Measurements from ENCODE around the gene AIDA.

DNA sequence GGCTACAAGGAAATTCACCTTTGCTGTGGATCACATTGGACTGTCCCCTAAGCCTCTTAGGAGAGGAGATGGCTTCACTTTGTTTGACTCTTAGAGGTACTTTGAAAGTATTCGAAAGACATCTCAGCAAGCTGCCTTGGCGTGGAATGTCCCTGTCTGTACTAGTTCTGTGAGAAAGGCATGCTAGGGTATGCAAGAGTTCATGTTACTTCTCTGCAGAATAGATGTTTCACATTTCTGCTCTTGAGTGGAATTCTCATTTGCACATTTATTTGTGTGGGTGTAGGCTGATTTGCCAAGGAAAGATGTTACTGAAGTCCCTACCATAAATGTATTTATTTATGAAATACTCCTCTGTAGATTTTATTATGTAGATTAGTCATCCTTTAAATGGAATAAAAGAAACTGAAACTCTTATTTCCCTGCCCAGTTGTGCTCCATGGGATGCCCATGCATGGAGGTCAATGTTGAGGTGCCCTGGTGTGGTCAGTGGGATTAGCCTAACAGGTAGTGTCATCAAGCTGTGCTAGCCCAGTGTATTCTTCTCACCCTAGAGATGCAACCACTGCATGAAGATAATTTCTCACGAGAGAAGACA lies 80.6 kb downstream of the AIDA start:
- TF ChIP-seq, protein P1, sequence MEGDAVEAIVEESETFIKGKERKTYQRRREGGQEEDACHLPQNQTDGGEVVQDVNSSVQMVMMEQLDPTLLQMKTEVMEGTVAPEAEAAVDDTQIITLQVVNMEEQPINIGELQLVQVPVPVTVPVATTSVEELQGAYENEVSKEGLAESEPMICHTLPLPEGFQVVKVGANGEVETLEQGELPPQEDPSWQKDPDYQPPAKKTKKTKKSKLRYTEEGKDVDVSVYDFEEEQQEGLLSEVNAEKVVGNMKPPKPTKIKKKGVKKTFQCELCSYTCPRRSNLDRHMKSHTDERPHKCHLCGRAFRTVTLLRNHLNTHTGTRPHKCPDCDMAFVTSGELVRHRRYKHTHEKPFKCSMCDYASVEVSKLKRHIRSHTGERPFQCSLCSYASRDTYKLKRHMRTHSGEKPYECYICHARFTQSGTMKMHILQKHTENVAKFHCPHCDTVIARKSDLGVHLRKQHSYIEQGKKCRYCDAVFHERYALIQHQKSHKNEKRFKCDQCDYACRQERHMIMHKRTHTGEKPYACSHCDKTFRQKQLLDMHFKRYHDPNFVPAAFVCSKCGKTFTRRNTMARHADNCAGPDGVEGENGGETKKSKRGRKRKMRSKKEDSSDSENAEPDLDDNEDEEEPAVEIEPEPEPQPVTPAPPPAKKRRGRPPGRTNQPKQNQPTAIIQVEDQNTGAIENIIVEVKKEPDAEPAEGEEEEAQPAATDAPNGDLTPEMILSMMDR (conservative IDR thresholded peaks at IDR 0.05; ENCODE audit: low read depth, low read length) = no peak
- TF ChIP-seq EZH2phosphoT487 (IDR thresholded peaks at IDR 0.05; ENCODE audit: borderline replicate concordance, low read length) = no peak
